ENCODE results near the gene PRLH.
A peak's percentile ranks its signal among the peaks of the same experiment; 100 is the strongest.

The PRLH gene

GRCh38 chr2:237567276-237568029 is 1.1 kb downstream of the PRLH start:
- DNase-seq, result no peak

DNA sequence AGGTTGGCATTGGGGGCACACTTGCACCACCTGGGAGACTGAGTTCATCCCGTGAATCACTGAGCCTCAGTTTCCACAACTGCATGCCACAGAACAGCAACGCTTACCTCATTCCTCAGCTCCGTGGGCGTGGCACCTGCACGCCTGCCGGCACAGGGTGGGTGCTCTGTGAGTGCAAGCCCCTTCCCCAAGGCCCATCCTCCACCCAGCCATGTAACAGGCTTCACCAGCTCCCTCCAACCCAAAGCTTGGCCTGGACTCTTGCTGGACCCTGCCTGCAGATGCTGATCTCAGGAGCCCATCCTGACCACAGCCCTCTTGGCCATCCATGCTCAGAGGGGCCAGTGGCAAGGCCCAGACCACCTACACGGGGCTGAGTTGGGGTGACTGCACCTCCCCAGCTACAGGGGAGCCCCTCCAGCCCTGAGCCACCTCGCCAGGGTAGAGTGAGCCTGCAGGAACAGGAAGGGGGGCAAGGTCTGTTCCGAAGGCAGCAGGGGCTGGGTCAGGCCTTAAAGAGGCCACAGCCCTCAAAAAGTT is 1.8 kb downstream of the PRLH start:
- DNase-seq, result no peak

- no peak for DNase-seq
Observed at GRCh38 chr2:237569041-237569440, 2.7 kb downstream of the PRLH start.

DNA sequence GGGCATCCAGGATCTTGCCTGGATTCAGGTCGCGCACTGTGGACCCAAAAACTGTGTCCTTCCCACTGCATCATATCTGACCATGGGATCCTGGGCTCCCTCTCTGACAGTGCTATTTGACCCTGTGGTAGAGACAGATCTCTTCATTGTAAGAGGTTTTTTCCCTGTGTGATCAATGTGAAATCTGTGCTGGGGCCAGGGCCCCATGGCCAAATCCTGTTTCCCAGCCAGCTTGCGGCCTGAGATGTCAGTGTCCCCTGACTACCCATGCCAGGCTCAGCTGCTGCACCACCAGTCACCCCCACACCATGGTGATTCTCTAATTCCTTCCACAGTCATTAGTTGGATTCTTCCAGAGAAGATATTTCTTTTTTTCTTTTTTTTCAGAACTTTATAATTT is 3.5 kb downstream of the PRLH start:
- no peak for DNase-seq

- no peak for DNase-seq
Observed at GRCh38 chr2:237570776-237571335, 4.5 kb downstream of the PRLH start.

GRCh38 chr2:237571551-237571950 is 5.2 kb downstream of the PRLH start:
- DNase-seq, result no peak

- peak; percentile 62 for DNase-seq
Observed at GRCh38 chr2:237572021-237572741, 5.8 kb downstream of the PRLH start.

DNA sequence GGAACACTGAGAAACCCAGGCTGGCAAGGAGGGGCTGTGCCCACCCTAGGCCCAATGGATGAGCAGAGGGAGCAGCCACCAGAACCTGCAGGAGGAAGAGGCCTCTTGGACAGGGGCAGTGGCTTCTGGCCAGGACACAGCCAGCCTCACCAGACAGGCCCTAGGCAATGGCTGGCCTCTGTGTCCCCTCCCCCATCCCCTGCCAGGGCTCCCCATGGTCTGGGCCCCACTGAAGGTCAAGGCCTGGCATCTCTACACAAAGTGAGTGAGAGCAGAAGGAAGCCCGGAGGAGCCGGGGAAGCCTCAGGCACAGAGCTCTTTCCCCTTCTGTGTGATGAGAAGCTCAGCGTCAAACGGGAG is 6.3 kb downstream of the PRLH start:
- DNase-seq, result no peak

GRCh38 chr2:237573721-237574415 is 7.5 kb downstream of the PRLH start:
- DNase-seq, result no peak

DNA sequence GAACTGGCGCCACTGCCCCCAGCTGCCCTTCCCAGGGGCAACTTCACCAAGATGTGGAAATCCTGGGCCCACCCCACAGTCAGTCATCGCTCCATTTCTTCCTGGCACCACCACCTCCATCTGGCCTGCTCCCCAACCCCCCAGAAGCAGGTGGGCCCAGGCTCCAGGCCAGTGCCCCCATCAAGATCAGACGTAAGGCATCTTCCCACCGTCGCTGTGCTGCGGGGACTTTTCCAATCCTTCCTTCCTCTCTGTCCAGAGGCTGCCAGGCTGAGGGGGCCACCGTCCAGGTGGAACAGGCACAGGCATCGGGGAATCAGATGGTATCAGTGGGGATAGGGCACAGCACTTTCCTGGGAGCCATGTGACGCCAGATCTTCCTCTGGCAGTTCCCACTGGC is 8.1 kb downstream of the PRLH start:
- no peak for DNase-seq

- DNase-seq, result no peak
Observed at GRCh38 chr2:237574894-237575868, 8.8 kb downstream of the PRLH start.

DNA sequence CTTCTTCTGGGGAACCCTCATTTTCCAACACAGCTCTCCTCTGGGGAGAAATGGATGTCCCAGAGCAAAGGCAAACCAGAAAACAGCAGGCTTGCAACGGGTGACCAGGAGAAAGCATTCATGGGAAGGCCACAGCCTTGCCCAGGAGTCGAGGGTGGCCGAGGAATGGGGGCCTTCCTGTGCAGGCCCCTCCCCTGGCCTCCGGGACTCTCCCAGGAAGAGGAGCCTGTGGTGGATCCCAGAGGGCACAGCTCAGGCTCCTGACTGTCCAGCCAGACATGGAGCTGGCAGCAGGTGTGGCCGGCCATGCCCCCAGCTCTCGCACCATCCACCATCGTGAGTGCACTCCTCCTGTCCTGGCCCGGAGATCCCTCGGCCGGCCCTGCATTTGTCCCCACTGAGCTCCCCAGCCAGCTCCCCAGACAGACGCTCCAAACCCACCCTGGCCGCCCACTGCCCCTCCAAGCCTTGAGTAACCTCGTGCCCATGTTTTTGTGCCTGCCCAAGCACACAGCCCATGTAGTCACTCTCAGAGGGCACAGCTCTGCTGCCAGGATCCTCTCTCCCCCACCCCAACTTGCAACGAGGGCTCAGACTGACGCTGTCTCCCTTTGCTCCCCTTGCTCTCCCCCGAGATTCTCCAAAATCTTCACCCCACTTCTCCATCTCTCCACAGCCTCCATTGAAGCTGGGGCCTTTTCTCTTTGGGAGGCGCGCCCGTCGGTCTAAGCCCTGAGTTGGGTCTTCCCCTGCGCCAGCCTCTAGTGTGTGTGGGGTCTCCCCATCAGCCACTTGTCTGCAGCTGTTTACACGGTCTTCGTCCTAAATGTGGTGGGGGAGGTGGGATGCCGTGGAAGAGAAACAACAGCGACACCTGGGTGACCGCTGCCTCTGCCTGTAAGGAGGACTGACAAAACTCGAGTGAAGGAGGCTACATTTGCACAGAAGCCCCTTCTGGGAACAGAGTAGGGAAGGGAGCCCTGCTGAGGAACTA is 9.8 kb downstream of the PRLH start:
- DNase-seq, result no peak

DNA sequence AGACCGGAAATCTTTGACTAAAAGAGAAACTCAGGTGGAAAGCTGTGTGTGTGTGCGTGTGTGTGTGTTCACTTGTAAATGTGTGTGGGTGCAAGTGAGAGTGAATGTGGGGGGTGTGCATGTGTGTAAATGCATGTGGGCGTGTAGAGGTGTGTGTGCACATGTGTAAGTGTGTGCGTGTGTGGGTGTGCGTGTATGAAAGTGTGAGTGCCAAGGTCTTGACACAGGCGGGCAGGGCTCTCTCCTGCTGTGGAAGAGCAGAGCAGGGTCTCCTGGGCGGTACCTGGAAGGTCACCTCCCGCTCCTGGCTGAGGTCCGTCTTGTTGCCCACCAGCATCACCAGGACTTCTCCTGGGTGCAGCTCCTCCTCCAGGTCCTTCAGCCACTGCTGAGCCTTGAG is 10.6 kb downstream of the PRLH start:
- no peak for DNase-seq

GRCh38 chr2:237577458-237577857 is 11.1 kb downstream of the PRLH start:
- DNase-seq, result no peak

DNA sequence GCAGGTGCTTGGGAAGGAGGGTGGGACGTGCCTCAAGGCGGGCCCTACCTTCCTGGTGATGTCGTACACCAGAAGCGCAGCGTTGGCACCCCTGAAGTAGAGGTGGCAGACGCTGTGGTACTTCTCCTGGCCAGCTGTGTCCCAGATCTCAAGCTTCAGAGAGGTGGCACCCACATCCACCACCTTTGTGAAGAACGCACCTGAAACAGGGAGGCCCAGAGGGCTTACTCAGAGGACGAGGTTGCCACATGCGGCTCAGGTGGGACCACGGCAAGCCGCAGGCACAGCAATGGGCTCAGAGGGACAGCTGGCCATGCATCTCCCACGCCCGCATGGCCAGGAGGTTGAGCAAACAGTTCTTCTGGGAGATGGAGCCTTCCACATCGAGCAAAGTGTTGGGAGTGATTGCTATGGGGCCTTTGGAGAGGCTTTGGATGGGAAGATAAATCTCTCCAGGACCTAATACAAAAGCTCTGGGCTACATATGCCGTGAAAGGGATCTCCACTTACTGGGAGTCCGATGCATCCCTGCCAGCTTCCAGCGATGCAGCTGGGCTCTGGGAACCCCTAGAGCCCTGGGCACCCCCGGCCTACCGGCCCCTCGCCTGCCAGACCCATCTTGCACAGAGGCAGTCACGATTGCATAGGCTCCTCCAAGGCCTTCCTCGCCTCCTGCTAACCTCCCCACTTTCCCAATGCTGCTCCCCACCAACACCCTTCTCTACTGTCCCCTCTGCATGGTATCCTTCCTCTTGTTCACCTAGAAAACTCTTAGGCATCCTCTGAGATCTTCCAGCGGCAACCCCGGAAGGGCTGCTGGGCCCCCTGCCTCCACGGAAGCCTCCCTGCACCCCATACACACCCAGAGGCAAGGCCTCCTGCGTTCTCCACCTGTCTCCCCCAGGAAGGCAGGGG is 11.8 kb downstream of the PRLH start:
- no peak for DNase-seq

DNA sequence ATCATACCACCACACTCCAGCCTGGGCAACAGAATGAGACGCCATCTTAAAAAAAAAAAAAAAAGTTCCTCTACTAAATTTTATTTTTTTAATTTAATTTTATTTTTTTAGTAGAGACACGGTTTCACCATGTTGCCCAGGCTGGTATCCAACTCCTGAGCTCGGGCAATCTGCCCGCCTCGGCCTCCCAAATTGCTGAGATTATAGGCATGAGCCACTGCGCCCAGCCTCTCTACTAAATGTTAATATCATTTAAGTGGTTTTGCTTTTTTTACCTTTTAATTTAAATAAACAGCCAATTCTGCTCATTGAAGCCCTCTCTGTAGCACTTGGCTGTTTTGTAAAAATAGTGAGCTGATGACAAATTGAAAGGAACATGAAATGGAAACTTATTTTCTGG is 15.0 kb downstream of the PRLH start:
- DNase-seq, result no peak

DNA sequence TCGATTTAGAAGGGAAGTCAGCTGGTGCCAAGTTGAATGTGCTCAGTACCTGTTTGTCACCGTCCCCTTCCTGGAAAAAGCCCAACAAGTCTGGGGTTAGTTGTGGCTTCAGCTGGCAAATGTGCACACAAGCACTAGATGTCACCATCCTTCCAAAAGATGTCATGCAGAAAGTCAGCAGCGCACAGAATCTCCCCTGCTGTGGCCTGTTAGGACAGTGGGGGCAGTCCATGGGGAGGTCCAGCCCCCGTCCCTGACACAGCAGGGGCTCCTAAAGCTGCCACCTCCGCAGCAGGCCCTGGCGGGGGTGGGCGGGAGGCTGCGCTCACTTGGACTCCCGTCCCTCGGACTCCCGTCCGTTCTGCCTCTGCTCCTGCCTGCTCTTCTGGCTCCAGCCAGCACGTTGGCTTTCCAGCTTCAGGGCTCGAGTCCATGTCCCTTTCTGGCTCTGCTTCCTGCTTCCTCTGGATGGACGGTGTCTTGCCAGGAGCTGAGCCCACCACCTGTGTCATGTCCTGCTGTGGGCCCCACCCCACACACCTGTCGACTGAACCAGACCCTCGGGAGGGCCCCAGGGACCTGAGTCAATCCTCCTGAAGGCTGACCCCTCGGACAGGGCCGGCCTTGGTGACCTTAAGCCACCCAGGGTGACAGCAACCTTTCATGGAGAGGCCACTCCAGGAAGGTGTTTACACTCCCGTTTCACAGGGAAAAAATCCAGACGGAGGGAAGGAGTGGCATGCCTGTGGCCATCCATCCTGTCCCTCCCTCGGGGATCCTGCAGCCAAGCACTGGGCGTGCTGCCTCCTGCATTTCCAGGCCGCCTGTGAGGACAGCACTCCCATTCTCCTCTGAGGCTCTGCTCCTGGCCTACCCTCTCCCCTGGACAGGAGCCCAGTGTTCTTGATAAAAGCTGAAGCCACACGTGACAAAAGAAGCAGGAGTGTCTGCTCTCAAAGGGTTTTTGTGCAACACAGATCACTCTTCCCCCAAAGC is 15.7 kb downstream of the PRLH start:
- DNase-seq, result peak; percentile 2
